Lower lobe of right lung (tissue), 2 donors: ENCODE results near the gene CHD9. TPM values are rescaled to one million over a fixed set of nuclear protein-coding genes. Genes with fewer than 3 reads are reported as not detected.

Experiments used
- ATAC-seq, 2 donors: fragments of 200-7000 bp; cut with Tn5 transposase; one replicate each; pipeline ENCODE4 v1.9.1; 2020 to 2022; ENCODE audit warnings: mild to moderate bottlenecking in 2 of 2, moderate library complexity in 2 of 2
- DNase-seq: peaks from one replicate; pipeline ENCODE4 v3.0.0-alpha.2; 2020
- H3K27ac ChIP-seq: fragments of 200-600 bp; one replicate; pipeline ENCODE4 v1.8.0; 2022
- H3K27me3 ChIP-seq: fragments of 200-600 bp; one replicate; pipeline ENCODE4 v1.8.0; 2022; ENCODE audit warnings: low read depth
- H3K36me3 ChIP-seq: fragments of 200-600 bp; one replicate; pipeline ENCODE4 v1.8.0; 2022; ENCODE audit warnings: mild to moderate bottlenecking
- H3K4me1 ChIP-seq: fragments of 200-600 bp; one replicate; pipeline ENCODE4 v1.8.0; 2022
- H3K4me3 ChIP-seq: fragments of 200-600 bp; one replicate; pipeline ENCODE4 v1.8.0; 2022; ENCODE audit warnings: mild to moderate bottlenecking
- H3K9me3 ChIP-seq: fragments of 200-600 bp; one replicate; pipeline ENCODE4 v1.8.0; 2022
- intact Hi-C: fragments of 100-400 bp; cut with DNase I; formaldehyde crosslinking; loops from one replicate; pipeline ENCODE4 v1.11.0; 2022
- total RNA-seq: library from RNA; stranded (reverse); fragmentation: NEBNext Ultra II Directional; extraction: Animal tissue kit (Norgen Biotek cat#: 25700); gene quantifications from one replicate; pipeline ENCODE4 v1.2.1, GENCODE V29; 2021
- TF ChIP-seq, protein P1 (sequence below): fragments of 200-600 bp; IDR thresholded peaks from one replicate; pipeline ENCODE4 v1.8.0; 2022; ENCODE audit warnings: antibody characterized with exemption, mild to moderate bottlenecking
- donor health status: DM: no; HTN: yes; CAD: no; lungs with severe emphysema.

CHD9 gene
- total RNA-seq, 1 donor from 2014 or later = 73.1 TPM

DNA sequence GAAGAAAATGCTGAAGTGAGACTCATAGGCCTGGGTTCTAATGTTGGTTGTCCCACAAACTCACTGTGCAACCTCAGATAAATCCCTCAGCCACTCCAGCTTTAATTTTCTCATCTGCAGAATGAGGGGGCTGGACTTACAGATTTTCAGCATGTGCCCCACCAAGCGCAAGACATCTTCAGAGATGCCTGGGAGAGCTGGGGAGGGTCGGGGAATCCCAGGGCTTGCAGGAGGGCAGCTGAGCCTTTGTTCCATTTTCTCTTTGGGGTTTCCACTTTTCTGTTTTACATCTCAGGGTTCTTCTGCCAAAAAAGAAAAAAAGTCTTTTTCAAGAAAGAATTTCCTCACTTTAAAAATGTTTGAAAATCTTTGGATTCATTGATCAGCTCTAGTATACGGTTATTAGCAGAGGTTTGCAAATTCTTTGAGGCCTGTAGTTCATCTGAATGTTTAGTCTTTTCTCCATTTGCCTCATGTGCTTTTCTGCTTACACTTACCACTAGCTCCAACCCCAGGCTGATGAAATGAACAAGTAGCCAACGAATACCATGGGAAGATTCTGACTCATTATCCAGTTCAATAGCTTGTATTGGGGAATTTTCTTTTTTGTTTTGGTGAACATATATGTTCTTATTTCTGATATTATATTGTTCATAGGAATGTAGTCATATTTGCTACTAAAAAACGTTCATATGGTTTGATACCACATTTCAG lies 56.4 kb downstream of the CHD9 start:
- Histone ChIP-seq H3K4me1 (peaks cover 14% of the 10 kb centered on the region), H3K36me3 (no peaks in the 10 kb centered on the region), H3K27ac (no peak overlapping the region), H3K4me3 (no peak overlapping the region), H3K9me3 (no peaks in the 10 kb centered on the region), H3K27me3 (no peaks in the 10 kb centered on the region)
- DNase-seq (no peak), ATAC-seq (no peak)
- TF ChIP-seq, protein P1, sequence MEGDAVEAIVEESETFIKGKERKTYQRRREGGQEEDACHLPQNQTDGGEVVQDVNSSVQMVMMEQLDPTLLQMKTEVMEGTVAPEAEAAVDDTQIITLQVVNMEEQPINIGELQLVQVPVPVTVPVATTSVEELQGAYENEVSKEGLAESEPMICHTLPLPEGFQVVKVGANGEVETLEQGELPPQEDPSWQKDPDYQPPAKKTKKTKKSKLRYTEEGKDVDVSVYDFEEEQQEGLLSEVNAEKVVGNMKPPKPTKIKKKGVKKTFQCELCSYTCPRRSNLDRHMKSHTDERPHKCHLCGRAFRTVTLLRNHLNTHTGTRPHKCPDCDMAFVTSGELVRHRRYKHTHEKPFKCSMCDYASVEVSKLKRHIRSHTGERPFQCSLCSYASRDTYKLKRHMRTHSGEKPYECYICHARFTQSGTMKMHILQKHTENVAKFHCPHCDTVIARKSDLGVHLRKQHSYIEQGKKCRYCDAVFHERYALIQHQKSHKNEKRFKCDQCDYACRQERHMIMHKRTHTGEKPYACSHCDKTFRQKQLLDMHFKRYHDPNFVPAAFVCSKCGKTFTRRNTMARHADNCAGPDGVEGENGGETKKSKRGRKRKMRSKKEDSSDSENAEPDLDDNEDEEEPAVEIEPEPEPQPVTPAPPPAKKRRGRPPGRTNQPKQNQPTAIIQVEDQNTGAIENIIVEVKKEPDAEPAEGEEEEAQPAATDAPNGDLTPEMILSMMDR = no peak
- intact Hi-C loops = no loop called here

DNA sequence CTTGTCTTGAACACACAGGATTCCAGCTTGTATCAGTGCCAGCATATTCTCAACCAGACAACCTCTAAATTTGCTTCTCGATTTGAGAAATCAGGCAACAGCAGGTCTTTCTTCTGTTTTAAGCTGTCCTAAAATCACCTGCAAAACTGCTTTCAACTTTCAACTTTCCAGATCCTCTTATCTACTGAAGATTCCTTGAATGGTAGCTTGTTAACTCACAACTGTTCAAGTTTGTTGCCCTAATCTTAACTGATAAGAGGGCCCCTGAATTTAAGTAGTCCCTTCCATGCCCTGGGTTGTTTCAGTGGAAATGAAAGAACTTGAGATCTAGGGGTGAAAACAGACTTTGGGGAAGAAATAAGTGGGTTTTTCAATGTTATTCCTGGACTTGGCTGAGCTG lies 57.2 kb downstream of the CHD9 start:
- intact Hi-C loops = no loop called here
- Histone ChIP-seq H3K27me3 (no peaks in the 10 kb centered on the region), H3K4me1 (peaks cover 14% of the 10 kb centered on the region), H3K27ac (peak overlapping the region; percentile 8), H3K9me3 (no peaks in the 10 kb centered on the region), H3K36me3 (no peaks in the 10 kb centered on the region), H3K4me3 (no peak overlapping the region)
- TF ChIP-seq, protein P1 = no peak
- ATAC-seq (no peak), DNase-seq (no peak)

DNA sequence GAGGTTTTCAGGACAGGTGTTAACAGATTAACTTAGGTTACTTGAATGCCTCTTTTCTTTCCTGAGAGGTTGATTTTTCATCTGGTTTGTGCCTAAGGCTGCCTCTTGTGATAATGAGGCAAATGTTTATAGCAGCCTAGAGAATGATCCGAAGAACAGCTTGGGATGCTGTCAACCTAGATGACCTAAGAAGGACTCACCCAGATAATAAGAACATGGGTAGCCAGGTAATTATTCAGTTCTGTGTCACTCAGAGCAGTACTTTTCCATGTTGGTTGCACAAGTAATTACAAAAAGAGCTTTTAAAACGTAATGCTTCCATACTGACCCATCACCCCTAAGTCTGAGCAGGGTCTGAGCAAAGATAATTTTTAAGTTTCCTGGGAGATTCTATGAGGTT lies 60.3 kb downstream of the CHD9 start:
- TF ChIP-seq, protein P1 = no peak
- intact Hi-C loops = no loop called here
- H3K27me3 ChIP-seq = no peaks in the 10 kb centered on the region
- DNase-seq = no peak
- no peaks in the 10 kb centered on the region for H3K9me3 ChIP-seq
- no peak overlapping the region for H3K27ac ChIP-seq
- ATAC-seq = no peak
- peaks cover 14% of the 10 kb centered on the region for H3K4me1 ChIP-seq
- H3K4me3 ChIP-seq = no peak overlapping the region
- peaks cover 3% of the 10 kb centered on the region for H3K36me3 ChIP-seq

DNA sequence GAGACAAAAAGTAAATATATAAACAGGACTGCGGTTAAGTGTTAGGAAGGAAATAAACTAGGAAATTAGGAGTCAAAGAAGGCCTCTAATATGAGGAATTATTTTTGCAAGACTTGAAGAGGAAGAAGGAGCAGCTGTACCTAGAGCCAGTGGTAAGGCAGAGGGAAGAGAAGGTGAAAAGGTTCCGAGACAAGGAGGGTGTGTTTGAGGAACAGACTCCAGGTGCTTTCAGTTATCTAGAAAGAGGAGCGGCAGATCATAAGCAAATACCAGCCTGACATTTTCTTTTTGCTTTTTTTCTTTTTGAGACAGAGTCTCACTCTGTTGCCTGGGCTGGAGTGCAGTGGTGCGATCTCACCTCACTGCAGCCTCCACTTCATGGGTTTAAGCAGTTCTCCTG lies 61.0 kb downstream of the CHD9 start:
- TF ChIP-seq, protein P1 = no peak
- intact Hi-C loops = no loop called here
- Histone ChIP-seq H3K4me1 (peaks cover 14% of the 10 kb centered on the region), H3K9me3 (no peaks in the 10 kb centered on the region), H3K36me3 (peaks cover 3% of the 10 kb centered on the region), H3K27ac (no peak overlapping the region), H3K4me3 (no peak overlapping the region), H3K27me3 (no peaks in the 10 kb centered on the region)
- DNase-seq (no peak), ATAC-seq (no peak)

DNA sequence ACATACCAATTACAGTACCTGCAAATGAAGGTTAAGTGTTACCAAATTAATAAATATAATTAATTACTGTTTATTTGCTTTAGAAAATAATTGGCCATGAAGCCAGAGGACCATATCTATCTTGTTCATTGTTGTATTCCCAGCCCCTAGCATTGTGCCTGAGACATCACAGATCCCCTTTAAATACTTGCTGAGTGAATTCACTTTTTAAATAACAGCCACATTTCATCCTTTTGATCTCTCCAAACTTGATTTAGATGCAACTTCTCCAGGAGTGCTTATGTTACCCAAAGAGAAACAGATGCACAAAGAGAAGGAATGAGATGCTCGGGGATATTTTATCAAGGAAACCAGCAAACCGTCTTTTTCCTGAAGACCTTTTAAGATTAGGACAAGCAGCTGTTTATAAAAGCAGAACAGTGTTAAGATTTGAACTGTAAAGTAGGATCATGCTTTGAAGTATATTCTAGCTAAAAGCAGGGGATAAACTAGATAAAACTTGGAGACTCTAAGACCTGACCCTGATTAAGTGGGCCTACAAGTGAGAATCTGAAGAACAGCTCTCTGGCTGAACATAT lies 66.3 kb downstream of the CHD9 start:
- Histone ChIP-seq H3K27ac (peak overlapping the region; percentile 12), H3K4me3 (no peak overlapping the region), H3K9me3 (no peaks in the 10 kb centered on the region), H3K4me1 (no peaks in the 10 kb centered on the region), H3K36me3 (peaks cover 3% of the 10 kb centered on the region), H3K27me3 (no peaks in the 10 kb centered on the region)
- intact Hi-C loops = no loop called here
- DNase-seq = no peak
- ATAC-seq = no peak
- TF ChIP-seq, protein P1 = no peak
